Measurements from ENCODE around the gene CEP85L. TPM values are rescaled to one million over a fixed set of nuclear protein-coding genes. Genes with fewer than 3 reads are reported as not detected.

CEP85L gene
- total and polyA plus RNA-seq, 10 of the 15 experiments (the other 5 are each of a cell fraction or from before 2014, with no cell fraction given): 1.8 to 10.9 (median 7.1) TPM

GRCh38 chr6:118625833-118626232 is 25.6 kb downstream of the CEP85L start:
- Histone ChIP-seq H3K79me2 (ENCODE audit: control insufficient read depth, insufficient read depth, low read length) (peaks cover 2% of the 10 kb centered on the region; the same call in 1 of the 2 replicates), H2AFZ (ENCODE audit: control insufficient read depth, low read depth, low read length) (no peak overlapping the region), H4K20me1 (ENCODE audit: control insufficient read depth, insufficient read depth) (no peaks in the 10 kb centered on the region), H3K36me3 (ENCODE audit: control insufficient read depth in 2 of 2, insufficient read depth in 2 of 2, low read length in 1 of 2) (peaks cover 0 to 1% of the 10 kb centered on the region in 2 experiments; a peak in 2 of 4 replicates), H3K4me2 (ENCODE audit: control insufficient read depth, insufficient read depth) (no peak overlapping the region), H3K27ac (ENCODE audit: control insufficient read depth, insufficient read depth) (no peak overlapping the region), H3K27me3 (replicated peaks in 1 of 2; ENCODE audit: control insufficient read depth in 2 of 2, insufficient read depth in 2 of 2, low read length in 1 of 2) (no peaks in the 10 kb centered on the region), H3K9me3 (replicated peaks; ENCODE audit: control insufficient read depth, insufficient read depth, low read length) (no peaks in the 10 kb centered on the region; the same call in 1 of the 3 replicates), H3K9ac (ENCODE audit: control insufficient read depth, insufficient read depth, low read length) (no peak overlapping the region), H3K4me1 (ENCODE audit: control insufficient read depth, insufficient read depth, low read length) (no peaks in the 10 kb centered on the region), H3K4me3 (no peak overlapping the region)
- in situ Hi-C loops (cut with MboI) (loop anchor here (10.0 kb wide), 1 partner anchor 341 kb away; no protein-coding TSS in a partner anchor), intact Hi-C loops (cut with micrococcal nuclease; ENCODE audit: unreplicated experiment) (no loop called here)
- SMC1A ChIA-PET (ENCODE audit: uncharacterized antibody, unreplicated experiment): interaction anchor here (1.1 to 1.9 kb wide), 6 partner anchors 9 to 60 kb away, joined by 3 to 12 read pairs (median 4); no protein-coding TSS in a partner anchor
- BruUV-seq (replicated peaks): no TSS peak
- 98% methylated on average over 4 of the region's 4 CpGs for WGBS (ENCODE audit: insufficient coverage, insufficient replicate concordance, low lambda C conversion rate, missing lambda C conversion rate)
- RAD21 ChIA-PET (ENCODE audit: unreplicated experiment): interaction anchor here (1.1 kb wide), 1 partner anchor 61 kb away, joined by 3 read pairs; no protein-coding TSS in a partner anchor
- POLR2A ChIA-PET: no interaction called here
- ATAC-seq (no peak), DNase-seq (ENCODE audit: low read depth, low spot score) (no peak), FAIRE-seq (no peak)
- CTCF ChIA-PET: interaction anchor here (0.8 to 2.5 kb wide), 7 partner anchors 9 to 923 kb away, joined by 3 to 9 read pairs (median 3); no protein-coding TSS in a partner anchor
- TF ChIP-seq ZBTB33 (IDR thresholded peaks at IDR 0.05) (no peak), REST (IDR thresholded peaks at IDR 0.05; ENCODE audit: low read depth, low read length) (no peak), CEBPB (IDR thresholded peaks at IDR 0.05; ENCODE audit: borderline replicate concordance in 1 of 2, low read depth in 2 of 2, low read length in 2 of 2) (no peak), CUX1 (IDR thresholded peaks at IDR 0.05; ENCODE audit: insufficient replicate concordance, low read depth, low read length) (no peak), BMI1 (IDR thresholded peaks at IDR 0.05; ENCODE audit: borderline replicate concordance) (no peak), E4F1 (IDR thresholded peaks at IDR 0.05; ENCODE audit: borderline replicate concordance, partially characterized antibody) (no peak), TCF12 (IDR thresholded peaks at IDR 0.05; ENCODE audit: low read depth, low read length) (no peak)

Data from GM12878 (cell line).